Liver (tissue), 9 donors: Measurements from ENCODE around the gene LRIT1. TPM values are rescaled to one million over a fixed set of nuclear protein-coding genes. Genes with fewer than 3 reads are reported as not detected.

Experiments
- DNase-seq: peaks from one replicate; pipeline ENCODE4 v3.0.0-alpha.2; 2017; ENCODE audit warnings: low spot score
- H3K27ac ChIP-seq, 2 donors: one replicate each; pipeline ENCODE4 v1.7.0; 2013; ENCODE audit warnings: inconsistent platforms in 2 of 2, low read length in 2 of 2, control low read depth in 1 of 2, low read depth in 1 of 2, mild to moderate bottlenecking in 1 of 2
- H3K27me3 ChIP-seq, 4 donors: one replicate each; pipeline versions ENCODE4 v1.6.1 to v1.7.0; 2013; ENCODE audit warnings: low read length in 3 of 4, inconsistent platforms in 1 of 4, mild to moderate bottlenecking in 1 of 4, moderate library complexity in 1 of 4; ENCODE audit not compliant: control insufficient read depth in 4 of 4, insufficient read depth in 4 of 4
- H3K36me3 ChIP-seq, 4 donors: one replicate each; pipeline versions ENCODE4 v1.6.1 to v1.7.0; 2013; ENCODE audit warnings: low read length in 3 of 4, mild to moderate bottlenecking in 3 of 4, low read depth in 1 of 4, moderate library complexity in 1 of 4; ENCODE audit not compliant: control insufficient read depth in 4 of 4, insufficient read depth in 3 of 4
- H3K4me1 ChIP-seq, 4 donors: one replicate each; pipeline versions ENCODE4 v1.6.1 to v1.7.0; 2013; ENCODE audit warnings: low read length in 3 of 4, mild to moderate bottlenecking in 3 of 4, moderate library complexity in 1 of 4; ENCODE audit not compliant: control insufficient read depth in 4 of 4, insufficient read depth in 4 of 4
- H3K4me3 ChIP-seq, 3 donors: one replicate each; pipeline versions ENCODE4 v1.6.1 to v1.7.0; 2013; ENCODE audit warnings: low read length in 3 of 3, control low read depth in 1 of 3, low read depth in 1 of 3, mild to moderate bottlenecking in 1 of 3
- H3K9ac ChIP-seq, 2 donors: one replicate each; pipeline ENCODE4 v1.7.0; 2013; ENCODE audit warnings: low read length in 2 of 2, mild to moderate bottlenecking in 2 of 2, moderate library complexity in 2 of 2, control low read depth in 1 of 2, low read depth in 1 of 2
- H3K9me3 ChIP-seq, 4 donors: one replicate each; pipeline versions ENCODE4 v1.6.1 to v1.7.0; 2013; ENCODE audit warnings: low read length in 3 of 4; ENCODE audit not compliant: control insufficient read depth in 4 of 4
- EGR1 ChIP-seq, 2 donors: IDR thresholded peaks; 2 replicates each; pipeline ENCODE4 v1.6.1; 2016 to 2018; ENCODE audit warnings: antibody characterized with exemption in 2 of 2, low read depth in 2 of 2
- FOXA1 ChIP-seq: IDR thresholded peaks from 2 replicates; pipeline ENCODE4 v1.6.1; 2016; ENCODE audit warnings: antibody characterized with exemption
- FOXA2 ChIP-seq: IDR thresholded peaks from 2 replicates; pipeline ENCODE4 v1.6.1; 2016; ENCODE audit warnings: antibody characterized with exemption
- GABPA ChIP-seq, 2 donors: IDR thresholded peaks in 1 of 2; conservative IDR thresholded peaks in 1 of 2; 2 replicates each; pipeline ENCODE4 v1.6.1; 2016; ENCODE audit warnings: antibody characterized with exemption in 2 of 2, mild to moderate bottlenecking in 1 of 2, moderate library complexity in 1 of 2
- HNF4G ChIP-seq: IDR thresholded peaks from 2 replicates; pipeline ENCODE4 v1.6.1; 2016; ENCODE audit warnings: antibody characterized with exemption
- REST ChIP-seq: IDR thresholded peaks from 2 replicates; pipeline ENCODE4 v1.6.1; 2016; ENCODE audit warnings: antibody characterized with exemption, mild to moderate bottlenecking
- RXRA ChIP-seq, 2 donors: IDR thresholded peaks; 2 replicates each; pipeline ENCODE4 v1.6.1; 2017 to 2018; ENCODE audit warnings: antibody characterized with exemption in 2 of 2, mild to moderate bottlenecking in 1 of 2
- SP1 ChIP-seq: IDR thresholded peaks from 2 replicates; pipeline ENCODE4 v1.6.1; 2018; ENCODE audit warnings: antibody characterized with exemption, mild to moderate bottlenecking
- ZBTB33 ChIP-seq: IDR thresholded peaks from 2 replicates; pipeline ENCODE4 v1.6.1; 2016; ENCODE audit warnings: antibody characterized with exemption
- WGBS: extraction: QIAGEN DNeasy Blood & Tissue Kit; methylation state at CpG from one replicate; pipeline ENCODE4 v1.1.7; 2013; 5-methylcytosine and 5-hydroxymethylcytosine counted together
- polyA plus RNA-seq, 2 donors: library from polyadenylated mRNA; stranded (reverse) in 1 of 2; unstranded in 1 of 2; fragments of 200-250 nt in 1 of 2; fragments of >200 nt in 1 of 2; fragmentation: Nextera tagmentation in 1 of 2; extraction: Ambion mirVana in 1 of 2; gene quantifications; one replicate each; pipeline versions ENCODE4 v1.2.1 to v1.2.3, GENCODE V29; 2013 to 2015
- total RNA-seq, 2 donors: library from RNA; depleted of rRNA; stranded (reverse); fragments of >200 nt; gene quantifications; one replicate each; pipeline ENCODE4 v1.2.3, GENCODE V29; 2014
- TF ChIP-seq, protein P1 (sequence below): fragments of 150-350 bp; IDR thresholded peaks from 2 replicates; pipeline ENCODE4 v1.5.1; 2017; ENCODE audit warnings: improper control_type of control experiment, low read depth, low read length; ENCODE audit not compliant: missing input control
- donor health status: healthy.
- donor health status: healthy.
- donor health status: healthy.
- donor health status: healthy.
- donor health status: healthy.

The LRIT1 gene
- total and polyA plus RNA-seq, 4 donors = not detected

DNA sequence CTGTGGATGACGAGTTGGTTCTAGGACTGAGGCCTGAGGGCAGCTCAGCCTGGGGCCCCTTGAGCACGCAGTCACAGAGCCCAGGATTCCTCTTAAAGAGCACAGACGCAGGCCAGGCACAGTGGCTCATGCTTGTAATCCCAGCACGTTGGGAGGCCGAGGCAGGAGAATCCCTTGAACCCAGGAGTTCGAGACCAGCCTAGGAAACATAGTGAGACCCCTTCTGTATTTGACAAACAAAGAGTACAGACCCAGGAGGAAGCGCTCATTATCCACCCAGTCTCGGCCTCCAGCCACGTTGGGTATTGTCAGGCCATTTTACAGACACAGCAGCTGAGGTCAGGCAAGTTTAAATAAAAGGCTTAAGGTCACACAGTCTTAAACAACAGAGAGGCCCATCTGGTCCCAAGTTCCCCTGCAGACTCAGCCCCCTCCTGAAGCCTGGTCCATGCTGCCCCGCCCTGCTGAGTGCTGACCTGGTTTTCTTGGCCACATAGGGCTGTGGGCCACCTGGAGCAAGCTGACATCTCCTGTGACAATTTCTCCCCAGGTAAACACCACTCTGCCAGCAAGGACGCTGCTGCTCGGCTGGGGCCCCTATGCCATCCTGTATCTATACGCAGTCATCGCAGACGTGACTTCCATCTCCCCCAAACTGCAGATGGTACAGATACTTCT is 16.1 kb upstream of the LRIT1 start:
- H3K4me3 ChIP-seq = no peak overlapping the region

More for the DNA sequence above, 16.1 kb upstream of the LRIT1 start:
- no peak overlapping the region for H3K9ac ChIP-seq
- DNase-seq = no peak
- no peaks in the 10 kb centered on the region for H3K9me3 ChIP-seq
- 81% methylated on average over 15 of the region's 15 CpGs for WGBS
- no peak overlapping the region for H3K27ac ChIP-seq
- no peaks in the 10 kb centered on the region for H3K36me3 ChIP-seq
- TF ChIP-seq REST (no peak), FOXA1 (no peak), ZBTB33 (no peak), HNF4G (no peak), EGR1 (IDR thresholded peaks at IDR 0.05; ENCODE audit: low read depth in 2 of 2) (no peak), FOXA2 (no peak), RXRA (IDR thresholded peaks at IDR 0.05) (no peak), GABPA (IDR thresholded peaks at IDR 0.05 in 1 of 2, conservative IDR thresholded peaks at IDR 0.05 in 1 of 2) (no peak), SP1 (no peak)
- TF ChIP-seq, protein P1, sequence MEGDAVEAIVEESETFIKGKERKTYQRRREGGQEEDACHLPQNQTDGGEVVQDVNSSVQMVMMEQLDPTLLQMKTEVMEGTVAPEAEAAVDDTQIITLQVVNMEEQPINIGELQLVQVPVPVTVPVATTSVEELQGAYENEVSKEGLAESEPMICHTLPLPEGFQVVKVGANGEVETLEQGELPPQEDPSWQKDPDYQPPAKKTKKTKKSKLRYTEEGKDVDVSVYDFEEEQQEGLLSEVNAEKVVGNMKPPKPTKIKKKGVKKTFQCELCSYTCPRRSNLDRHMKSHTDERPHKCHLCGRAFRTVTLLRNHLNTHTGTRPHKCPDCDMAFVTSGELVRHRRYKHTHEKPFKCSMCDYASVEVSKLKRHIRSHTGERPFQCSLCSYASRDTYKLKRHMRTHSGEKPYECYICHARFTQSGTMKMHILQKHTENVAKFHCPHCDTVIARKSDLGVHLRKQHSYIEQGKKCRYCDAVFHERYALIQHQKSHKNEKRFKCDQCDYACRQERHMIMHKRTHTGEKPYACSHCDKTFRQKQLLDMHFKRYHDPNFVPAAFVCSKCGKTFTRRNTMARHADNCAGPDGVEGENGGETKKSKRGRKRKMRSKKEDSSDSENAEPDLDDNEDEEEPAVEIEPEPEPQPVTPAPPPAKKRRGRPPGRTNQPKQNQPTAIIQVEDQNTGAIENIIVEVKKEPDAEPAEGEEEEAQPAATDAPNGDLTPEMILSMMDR = no peak
- H3K27me3 ChIP-seq = no peaks in the 10 kb centered on the region
- H3K4me1 ChIP-seq = peaks cover 0 to 3% (median 0%) of the 10 kb centered on the region in 4 donors
